Smooth muscle cell (in vitro differentiated cells): Measurements from ENCODE around the gene HESX1. TPM values are rescaled to one million over a fixed set of nuclear protein-coding genes. Genes with fewer than 3 reads are reported as not detected.

Source experiments
- DNase-seq: peaks from one replicate; lab custom pipeline; 2025; ENCODE audit not compliant: unreplicated experiment; lab: John Stamatoyannopoulos, UW
- H2AFZ ChIP-seq: fragments of 200-600 bp; sonication (generic); 2 replicates; pipeline ENCODE4 v1.6.0; 2016; ENCODE audit warnings: antibody characterized with exemption, low read depth, mild to moderate bottlenecking
- H3F3A ChIP-seq: fragments of 200-600 bp; sonication (generic); 2 replicates; pipeline ENCODE4 v1.6.0; 2017; ENCODE audit warnings: antibody characterized with exemption, low read depth
- H3K27ac ChIP-seq: fragments of 200-600 bp; sonication (generic); 2 replicates; pipeline ENCODE4 v1.5.1; 2016; ENCODE audit warnings: low read depth, mild to moderate bottlenecking
- H3K27me3 ChIP-seq: fragments of 200-600 bp; sonication (generic); 2 replicates; pipeline ENCODE4 v1.6.1; 2016; ENCODE audit warnings: low read depth, mild to moderate bottlenecking
- H3K36me3 ChIP-seq: fragments of 200-600 bp; sonication (generic); 2 replicates; pipeline ENCODE4 v1.5.1; 2016; ENCODE audit warnings: low read depth
- H3K4me1 ChIP-seq: fragments of 200-600 bp; sonication (generic); 2 replicates; pipeline ENCODE4 v1.5.1; 2016; ENCODE audit warnings: low read depth
- H3K4me2 ChIP-seq: fragments of 200-600 bp; sonication (generic); 2 replicates; pipeline ENCODE4 v1.6.0; 2016; ENCODE audit warnings: mild to moderate bottlenecking
- H3K4me3 ChIP-seq: fragments of 200-600 bp; sonication (generic); 2 replicates; pipeline ENCODE4 v1.5.1; 2016; ENCODE audit warnings: mild to moderate bottlenecking
- H3K79me2 ChIP-seq: fragments of 200-600 bp; sonication (generic); 2 replicates; pipeline ENCODE4 v1.6.0; 2016; ENCODE audit warnings: low read depth, mild to moderate bottlenecking
- H3K9ac ChIP-seq: fragments of 200-600 bp; sonication (generic); 2 replicates; pipeline ENCODE4 v1.6.0; 2016; ENCODE audit warnings: low read depth
- H3K9me3 ChIP-seq: fragments of 200-600 bp; sonication (generic); replicated peaks from 2 replicates; pipeline ENCODE4 v1.5.1; 2016; ENCODE audit warnings: low read depth
- H4K20me1 ChIP-seq: fragments of 200-600 bp; sonication (generic); 2 replicates; pipeline ENCODE4 v1.6.0; 2016; ENCODE audit warnings: low read depth
- CTCF ChIP-seq: fragments of 200-600 bp; sonication (generic); IDR thresholded peaks from 2 replicates; pipeline ENCODE4 v1.5.1; 2017; ENCODE audit warnings: borderline replicate concordance, mild to moderate bottlenecking, antibody characterized with exemption; ENCODE audit not compliant: insufficient read depth, poor library complexity, severe bottlenecking
- WGBS: methylation state at CpG from one replicate; pipeline ENCODE4 v1.1.7; 2016; ENCODE audit warnings: low lambda C conversion rate; 5-methylcytosine and 5-hydroxymethylcytosine counted together
- polyA plus RNA-seq: library from polyadenylated mRNA; unstranded; fragments of >200 nt; fragmentation: Nextera tagmentation; extraction: Ambion mirVana; gene quantifications from 2 replicates; pipeline ENCODE4 v1.2.1, GENCODE V29; 2016
- total RNA-seq: library from RNA; depleted of rRNA; stranded (reverse); fragments of >200 nt; gene quantifications from 2 replicates; pipeline ENCODE4 v1.2.3, GENCODE V29; 2014

Gene HESX1
- total and polyA plus RNA-seq, 2 experiments from 2014 or later, result 2.1 TPM; not detected in 1

GRCh38 chr3:57150113-57150581, 49.6 kb downstream of the HESX1 start:
- Histone ChIP-seq H3K27ac (no peak overlapping the region), H2AFZ (no peak overlapping the region), H3F3A (no peaks in the 10 kb centered on the region), H3K79me2 (no peaks in the 10 kb centered on the region), H3K27me3 (no peaks in the 10 kb centered on the region), H3K9me3 (no peaks in the 10 kb centered on the region), H3K4me1 (peaks cover 43% of the 10 kb centered on the region), H3K36me3 (no peaks in the 10 kb centered on the region), H3K4me3 (no peak overlapping the region), H4K20me1 (no peaks in the 10 kb centered on the region), H3K4me2 (no peak overlapping the region), H3K9ac (no peak overlapping the region)
- WGBS, result 72% methylated on average over 7 of the region's 7 CpGs
- no peak for TF ChIP-seq CTCF
- DNase-seq, result no peak

Other genes starting within 250 kb of the HESX1 start
- not detected in 2 replicates for gene SPATA12, start 139.3 kb downstream of the HESX1 start, total RNA-seq
- not detected in 2 replicates for gene SPATA12, start 139.3 kb downstream of the HESX1 start, polyA plus RNA-seq
- 1.9 TPM in 2 replicates for gene IL17RD, start 34.6 kb downstream of the HESX1 start, total RNA-seq
- 0.59 and 1.2 TPM in 2 replicates for gene IL17RD, start 34.6 kb downstream of the HESX1 start, polyA plus RNA-seq
- gene APPL1, start 27.8 kb upstream of the HESX1 start, total RNA-seq, result 30.2 and 38.0 TPM in 2 replicates
- gene APPL1, start 27.8 kb upstream of the HESX1 start, polyA plus RNA-seq, result 23.1 and 38.4 TPM in 2 replicates
- gene ASB14, start 92.7 kb upstream of the HESX1 start, total RNA-seq, result not detected in 2 replicates
- 0.17 and 0.33 TPM in 2 replicates for gene ASB14, start 92.7 kb upstream of the HESX1 start, polyA plus RNA-seq